Measurements from ENCODE around the gene BCL2. TPM values are rescaled to one million over a fixed set of nuclear protein-coding genes. Genes with fewer than 3 reads are reported as not detected.

The BCL2 gene
- total and polyA plus RNA-seq, 9 of the 15 experiments (the other 6 are each of a cell fraction or from before 2014, with no cell fraction given): 0.10 to 1.1 (median 0.65) TPM

GRCh38 chr18:63073481-63073880 lies 246.1 kb downstream of the BCL2 start:
- ChIA-PET POLR2A (no interaction called here), CTCF (ENCODE audit: low intra/inter-chr PET ratio) (no interaction called here)
- no peaks in the 10 kb centered on the region for H3K9me1 ChIP-seq (ENCODE audit: control insufficient read depth, insufficient read depth, low read length)
- no peak overlapping the region for H2AFZ ChIP-seq (ENCODE audit: low read depth, low read length)
- H3K9ac ChIP-seq (ENCODE audit: insufficient read depth in 1 of 2, low read depth in 2 of 2, low read length in 2 of 2): no peak overlapping the region
- ATAC-seq (no peak), FAIRE-seq (no peak), DNase-seq (ENCODE audit: extremely low read depth in 1 of 4, low spot score in 3 of 4) (no peak)
- no peaks in the 10 kb centered on the region for H3K79me2 ChIP-seq (ENCODE audit: control insufficient read depth, insufficient read depth, low read length)
- H3K4me2 ChIP-seq (ENCODE audit: insufficient read depth, low read length): no peak overlapping the region
- H4K20me1 ChIP-seq (replicated peaks; ENCODE audit: control insufficient read depth, insufficient read depth, low read length): no peaks in the 10 kb centered on the region
- H3K4me1 ChIP-seq (replicated peaks in 1 of 2; ENCODE audit: control insufficient read depth in 2 of 2, insufficient read depth in 2 of 2, low read length in 2 of 2): peaks cover 0 to 4% of the 10 kb centered on the region in 2 experiments; a peak in 2 of 5 replicates
- H3K36me3 ChIP-seq (ENCODE audit: control insufficient read depth, insufficient read depth, low read length): no peaks in the 10 kb centered on the region
- no TSS peak for BruUV-seq (replicated peaks)
- H3K27ac ChIP-seq (ENCODE audit: extremely low read depth, low read depth, low read length): no peak overlapping the region
- no peaks in the 10 kb centered on the region for H3K9me3 ChIP-seq (replicated peaks; ENCODE audit: control insufficient read depth, insufficient read depth, low read depth, low read length)
- TF ChIP-seq CTCF (IDR thresholded peaks at IDR 0.05 in 2 of 3, conservative IDR thresholded peaks at IDR 0.05 in 1 of 3; ENCODE audit: insufficient read depth in 2 of 3, low read depth in 1 of 3, low read length in 3 of 3): peak in 2 of 3 experiments; percentile 14 to 15; a peak in 1 of 6 replicates
- TF ChIP-seq ZEB2 (IDR thresholded peaks at IDR 0.05): no peak
- no peak for TF ChIP-seq ELF1 (tag; IDR thresholded peaks at IDR 0.05)
- in situ Hi-C loops (cut with MboI) (no loop called here), intact Hi-C loops (cut with micrococcal nuclease) (no loop called here)
- no peak overlapping the region for H3K4me3 ChIP-seq
- WGBS (ENCODE audit: insufficient coverage, low coverage, missing lambda C conversion rate): 0% methylated on average over 2 of the region's 2 CpGs
- peaks cover 0 to 14% of the 10 kb centered on the region in 2 experiments; a peak in 2 of 5 replicates for H3K27me3 ChIP-seq (ENCODE audit: control insufficient read depth in 2 of 2, insufficient read depth in 2 of 2, low read length in 2 of 2)

Small RNAs within 50 kb of the gene (small RNA-seq; reads per million reads assigned to genes)
- not detected for gene AC022726.1

Other genes with a start within 250 kb of the BCL2 start
- 11.3 and 12.4 TPM in 2 replicates for gene KDSR, start 47.4 kb upstream of the BCL2 start, total RNA-seq (2014; rRNA removed)
- 12.6 and 13.5 TPM in 2 replicates for gene KDSR, start 47.4 kb upstream of the BCL2 start, total RNA-seq (2014; rRNA removed; fragmentation: Illumina TruSeq; extraction: Trizol)
- 7.3 and 8.3 TPM in 2 replicates for gene KDSR, start 47.4 kb upstream of the BCL2 start, total RNA-seq (2015; rRNA removed; fragmentation: Illumina TruSeq; extraction: Trizol)
- 19.8 and 24.7 TPM in 2 replicates for gene KDSR, start 47.4 kb upstream of the BCL2 start, total RNA-seq (2021)
- 10.9 and 17.7 TPM in 2 replicates for gene KDSR, start 47.4 kb upstream of the BCL2 start, polyA plus RNA-seq (2011; rRNA removed)
- 15.5 and 15.8 TPM in 2 replicates for gene KDSR, start 47.4 kb upstream of the BCL2 start, polyA plus RNA-seq (2014; fragmentation: Illumina TruSeq; extraction: Trizol)
- gene KDSR, start 47.4 kb upstream of the BCL2 start, polyA plus RNA-seq (2014; fragmentation: Nextera tagmentation; extraction: Ambion mirVana): 1 to 10 TPM; 4.0 to 5.3 TPM
- 10.8 TPM in 2 replicates for gene KDSR, start 47.4 kb upstream of the BCL2 start, polyA plus RNA-seq (2014; rRNA removed)
- 7.3 and 8.6 TPM in 2 replicates for gene VPS4B, start 102.7 kb upstream of the BCL2 start, total RNA-seq (2014; rRNA removed)
- 12.7 and 13.8 TPM in 2 replicates for gene VPS4B, start 102.7 kb upstream of the BCL2 start, total RNA-seq (2014; rRNA removed; fragmentation: Illumina TruSeq; extraction: Trizol)
- gene VPS4B, start 102.7 kb upstream of the BCL2 start, total RNA-seq (2015; rRNA removed; fragmentation: Illumina TruSeq; extraction: Trizol): 14.9 and 16.4 TPM in 2 replicates
- gene VPS4B, start 102.7 kb upstream of the BCL2 start, total RNA-seq (2021): 14.3 and 14.7 TPM in 2 replicates
- gene VPS4B, start 102.7 kb upstream of the BCL2 start, polyA plus RNA-seq (2011; rRNA removed): 7.2 and 8.0 TPM in 2 replicates
- 8.8 and 10.1 TPM in 2 replicates for gene VPS4B, start 102.7 kb upstream of the BCL2 start, polyA plus RNA-seq (2014; fragmentation: Illumina TruSeq; extraction: Trizol)
- gene VPS4B, start 102.7 kb upstream of the BCL2 start, polyA plus RNA-seq (2014; fragmentation: Nextera tagmentation; extraction: Ambion mirVana): 10 to 100 TPM; 10.4 to 10.8 TPM
- 7.6 and 10.0 TPM in 2 replicates for gene VPS4B, start 102.7 kb upstream of the BCL2 start, polyA plus RNA-seq (2014; rRNA removed)
- 0.05 and 0.08 TPM in 2 replicates for gene SERPINB5, start 157.2 kb upstream of the BCL2 start, total RNA-seq (2014; rRNA removed)
- gene SERPINB5, start 157.2 kb upstream of the BCL2 start, total RNA-seq (2014; rRNA removed; fragmentation: Illumina TruSeq; extraction: Trizol): 0.44 and 0.67 TPM in 2 replicates
- 0.30 and 0.33 TPM in 2 replicates for gene SERPINB5, start 157.2 kb upstream of the BCL2 start, total RNA-seq (2015; rRNA removed; fragmentation: Illumina TruSeq; extraction: Trizol)
- gene SERPINB5, start 157.2 kb upstream of the BCL2 start, total RNA-seq (2021): 0.47 and 1.4 TPM in 2 replicates
- gene SERPINB5, start 157.2 kb upstream of the BCL2 start, polyA plus RNA-seq (2011; rRNA removed): 0.03 TPM in 1 of 2 replicates, not detected in the other
- 0.54 and 0.72 TPM in 2 replicates for gene SERPINB5, start 157.2 kb upstream of the BCL2 start, polyA plus RNA-seq (2014; fragmentation: Illumina TruSeq; extraction: Trizol)
- gene SERPINB5, start 157.2 kb upstream of the BCL2 start, polyA plus RNA-seq (2014; fragmentation: Nextera tagmentation; extraction: Ambion mirVana): 1 to 10 TPM in 1 of 2 experiments, under 1 TPM in 1; 0.83 to 1.0 TPM
- gene SERPINB5, start 157.2 kb upstream of the BCL2 start, polyA plus RNA-seq (2014; rRNA removed): 0.20 and 0.24 TPM in 2 replicates
- gene SERPINB12, start 222.6 kb upstream of the BCL2 start, total RNA-seq (2014; rRNA removed): not detected in 2 replicates
- gene SERPINB12, start 222.6 kb upstream of the BCL2 start, total RNA-seq (2014; rRNA removed; fragmentation: Illumina TruSeq; extraction: Trizol): not detected in 2 replicates
- not detected in 2 replicates for gene SERPINB12, start 222.6 kb upstream of the BCL2 start, total RNA-seq (2015; rRNA removed; fragmentation: Illumina TruSeq; extraction: Trizol)
- not detected in 2 replicates for gene SERPINB12, start 222.6 kb upstream of the BCL2 start, total RNA-seq (2021)
- gene SERPINB12, start 222.6 kb upstream of the BCL2 start, polyA plus RNA-seq (2011; rRNA removed): not detected in 2 replicates
- not detected in 2 replicates for gene SERPINB12, start 222.6 kb upstream of the BCL2 start, polyA plus RNA-seq (2014; fragmentation: Illumina TruSeq; extraction: Trizol)
- gene SERPINB12, start 222.6 kb upstream of the BCL2 start, polyA plus RNA-seq (2014; fragmentation: Nextera tagmentation; extraction: Ambion mirVana): not detected
- gene SERPINB12, start 222.6 kb upstream of the BCL2 start, polyA plus RNA-seq (2014; rRNA removed): not detected in 2 replicates

All from K562 (cell line).